ENCODE data around the gene IL27RA. TPM values are rescaled to one million over a fixed set of nuclear protein-coding genes. Genes with fewer than 3 reads are reported as not detected.
"Not testable (repeated sequence)": the region's sequence is repeated elsewhere in the genome, so short reads cannot be mapped to it uniquely, and the experiment has no call there.

IL27RA gene
- polyA plus RNA-seq, 1 donor from 2014 or later = 1.0 TPM

DNA sequence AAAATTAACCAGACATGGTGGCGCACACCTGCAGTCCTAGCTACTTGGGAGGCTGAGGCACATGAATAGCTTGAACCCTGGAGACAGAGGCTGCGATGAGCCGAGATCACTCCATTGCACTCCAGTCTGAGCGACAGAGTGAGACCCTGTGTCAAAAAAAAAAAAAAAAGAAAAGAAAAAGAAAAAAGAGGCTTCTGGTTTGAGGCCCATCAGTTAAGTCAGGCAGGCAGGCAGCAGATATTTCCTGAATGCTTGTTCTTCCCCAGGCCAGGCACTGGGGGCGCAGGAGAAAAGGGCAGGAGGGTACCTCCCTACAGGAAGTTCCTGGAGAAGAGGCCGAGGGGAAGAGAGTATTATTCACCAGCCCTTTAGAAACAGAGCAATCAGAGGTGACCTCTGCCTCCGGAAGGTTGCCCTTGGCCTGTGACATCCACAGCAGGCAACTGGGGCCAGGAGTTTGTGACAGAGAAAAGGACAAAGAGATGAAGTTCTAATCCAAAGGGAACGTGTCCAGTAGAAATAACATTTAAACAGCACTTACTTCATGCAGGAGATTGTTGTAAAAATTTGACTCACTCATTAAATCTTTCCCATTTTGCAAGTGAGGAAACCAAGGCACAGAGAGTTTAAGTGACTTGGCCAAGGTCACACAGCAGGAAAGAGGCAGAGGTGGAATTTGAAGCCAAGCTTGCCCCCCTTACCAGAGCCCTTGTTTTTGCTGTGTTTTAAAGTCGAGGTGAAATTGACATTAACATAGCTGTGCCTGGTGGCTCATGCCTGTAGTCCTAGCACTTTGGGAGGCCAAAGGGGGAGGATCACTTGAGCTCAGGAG lies 7.9 kb upstream of the IL27RA start:
- TF ChIP-seq EP300 (conservative IDR thresholded peaks at IDR 0.05; ENCODE audit: poor library complexity, severe bottlenecking) (no peak), MXI1 (conservative IDR thresholded peaks at IDR 0.05; ENCODE audit: poor library complexity, severe bottlenecking) (no peak), SMC3 (conservative IDR thresholded peaks at IDR 0.05; ENCODE audit: poor library complexity) (no peak), RAD21 (conservative IDR thresholded peaks at IDR 0.05) (no peak), TAF1 (IDR thresholded peaks at IDR 0.05; ENCODE audit: low read depth) (no peak), EZH2 (IDR thresholded peaks at IDR 0.05; ENCODE audit: borderline replicate concordance, insufficient read depth, low read length, poor library complexity, severe bottlenecking) (no peak), POLR2AphosphoS5 (IDR thresholded peaks at IDR 0.05) (no peak)
- TF ChIP-seq, protein P1, sequence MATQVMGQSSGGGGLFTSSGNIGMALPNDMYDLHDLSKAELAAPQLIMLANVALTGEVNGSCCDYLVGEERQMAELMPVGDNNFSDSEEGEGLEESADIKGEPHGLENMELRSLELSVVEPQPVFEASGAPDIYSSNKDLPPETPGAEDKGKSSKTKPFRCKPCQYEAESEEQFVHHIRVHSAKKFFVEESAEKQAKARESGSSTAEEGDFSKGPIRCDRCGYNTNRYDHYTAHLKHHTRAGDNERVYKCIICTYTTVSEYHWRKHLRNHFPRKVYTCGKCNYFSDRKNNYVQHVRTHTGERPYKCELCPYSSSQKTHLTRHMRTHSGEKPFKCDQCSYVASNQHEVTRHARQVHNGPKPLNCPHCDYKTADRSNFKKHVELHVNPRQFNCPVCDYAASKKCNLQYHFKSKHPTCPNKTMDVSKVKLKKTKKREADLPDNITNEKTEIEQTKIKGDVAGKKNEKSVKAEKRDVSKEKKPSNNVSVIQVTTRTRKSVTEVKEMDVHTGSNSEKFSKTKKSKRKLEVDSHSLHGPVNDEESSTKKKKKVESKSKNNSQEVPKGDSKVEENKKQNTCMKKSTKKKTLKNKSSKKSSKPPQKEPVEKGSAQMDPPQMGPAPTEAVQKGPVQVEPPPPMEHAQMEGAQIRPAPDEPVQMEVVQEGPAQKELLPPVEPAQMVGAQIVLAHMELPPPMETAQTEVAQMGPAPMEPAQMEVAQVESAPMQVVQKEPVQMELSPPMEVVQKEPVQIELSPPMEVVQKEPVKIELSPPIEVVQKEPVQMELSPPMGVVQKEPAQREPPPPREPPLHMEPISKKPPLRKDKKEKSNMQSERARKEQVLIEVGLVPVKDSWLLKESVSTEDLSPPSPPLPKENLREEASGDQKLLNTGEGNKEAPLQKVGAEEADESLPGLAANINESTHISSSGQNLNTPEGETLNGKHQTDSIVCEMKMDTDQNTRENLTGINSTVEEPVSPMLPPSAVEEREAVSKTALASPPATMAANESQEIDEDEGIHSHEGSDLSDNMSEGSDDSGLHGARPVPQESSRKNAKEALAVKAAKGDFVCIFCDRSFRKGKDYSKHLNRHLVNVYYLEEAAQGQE (IDR thresholded peaks at IDR 0.05; ENCODE audit: borderline replicate concordance) = no peak
- TF ChIP-seq, protein P2, sequence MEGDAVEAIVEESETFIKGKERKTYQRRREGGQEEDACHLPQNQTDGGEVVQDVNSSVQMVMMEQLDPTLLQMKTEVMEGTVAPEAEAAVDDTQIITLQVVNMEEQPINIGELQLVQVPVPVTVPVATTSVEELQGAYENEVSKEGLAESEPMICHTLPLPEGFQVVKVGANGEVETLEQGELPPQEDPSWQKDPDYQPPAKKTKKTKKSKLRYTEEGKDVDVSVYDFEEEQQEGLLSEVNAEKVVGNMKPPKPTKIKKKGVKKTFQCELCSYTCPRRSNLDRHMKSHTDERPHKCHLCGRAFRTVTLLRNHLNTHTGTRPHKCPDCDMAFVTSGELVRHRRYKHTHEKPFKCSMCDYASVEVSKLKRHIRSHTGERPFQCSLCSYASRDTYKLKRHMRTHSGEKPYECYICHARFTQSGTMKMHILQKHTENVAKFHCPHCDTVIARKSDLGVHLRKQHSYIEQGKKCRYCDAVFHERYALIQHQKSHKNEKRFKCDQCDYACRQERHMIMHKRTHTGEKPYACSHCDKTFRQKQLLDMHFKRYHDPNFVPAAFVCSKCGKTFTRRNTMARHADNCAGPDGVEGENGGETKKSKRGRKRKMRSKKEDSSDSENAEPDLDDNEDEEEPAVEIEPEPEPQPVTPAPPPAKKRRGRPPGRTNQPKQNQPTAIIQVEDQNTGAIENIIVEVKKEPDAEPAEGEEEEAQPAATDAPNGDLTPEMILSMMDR (IDR thresholded peaks at IDR 0.05; ENCODE audit: poor library complexity, severe bottlenecking) = no peak
- H3K9me2 ChIP-seq (ENCODE audit: insufficient read depth, low read length) = no peaks in the 10 kb centered on the region
- H3K4me2 ChIP-seq (ENCODE audit: low read length) = no peak overlapping the region
- no peaks in the 10 kb centered on the region for H4K20me1 ChIP-seq (ENCODE audit: insufficient read depth)
- no peaks in the 10 kb centered on the region for H3K79me2 ChIP-seq (replicated peaks; ENCODE audit: insufficient read depth, low read length)
- no peak overlapping the region for H3K4me3 ChIP-seq (ENCODE audit: low read length)
- no peaks in the 10 kb centered on the region for H3K9me3 ChIP-seq (ENCODE audit: low read length)
- H3K36me3 ChIP-seq (ENCODE audit: insufficient read depth, low read length) = no peaks in the 10 kb centered on the region
- H3F3A ChIP-seq (ENCODE audit: insufficient read depth, low read length, poor library complexity, severe bottlenecking) = no peaks in the 10 kb centered on the region
- no peak overlapping the region for H2AFZ ChIP-seq (ENCODE audit: low read depth, low read length)
- H3K27ac ChIP-seq (ENCODE audit: low read length) = no peak overlapping the region
- H3K9ac ChIP-seq (ENCODE audit: low read length) = no peak overlapping the region
- no peaks in the 10 kb centered on the region for H3K27me3 ChIP-seq (ENCODE audit: insufficient read depth, low read depth, low read length)

DNA sequence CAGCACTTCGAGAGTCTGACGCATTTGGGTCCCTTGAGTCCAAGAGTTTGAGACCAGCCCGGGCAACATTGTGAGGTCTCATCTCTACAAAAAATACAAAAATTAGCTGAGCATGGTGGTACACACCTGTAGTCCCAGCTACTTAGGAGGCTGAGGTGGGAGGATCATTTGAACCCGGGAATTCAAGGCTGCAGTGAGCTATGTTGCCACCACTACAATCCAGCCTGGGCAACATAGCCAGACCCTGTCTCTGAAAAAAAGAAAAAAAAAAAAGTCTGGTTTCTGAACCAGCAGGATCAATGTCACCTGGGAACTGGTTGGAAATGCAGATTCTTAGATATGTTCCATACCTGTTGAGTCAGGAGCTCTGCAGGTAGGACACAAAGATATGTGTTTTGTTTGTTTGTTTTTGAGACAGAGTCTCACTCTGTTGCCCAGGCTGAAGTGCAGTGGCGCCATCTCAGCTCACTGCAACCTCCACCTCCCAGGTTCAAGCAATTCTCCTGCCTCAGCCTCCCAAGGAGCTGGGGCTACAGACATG lies 4.8 kb upstream of the IL27RA start:
- H3K79me2 ChIP-seq (replicated peaks; ENCODE audit: insufficient read depth, low read length); H3K4me2 ChIP-seq (ENCODE audit: low read length); H3K36me3 ChIP-seq (ENCODE audit: insufficient read depth, low read length); H3K27ac ChIP-seq (ENCODE audit: low read length); H3K4me3 ChIP-seq (ENCODE audit: low read length); H3K9me3 ChIP-seq (ENCODE audit: low read length); H3K9me2 ChIP-seq (ENCODE audit: insufficient read depth, low read length); H2AFZ ChIP-seq (ENCODE audit: low read depth, low read length); H3F3A ChIP-seq (ENCODE audit: insufficient read depth, low read length, poor library complexity, severe bottlenecking); H3K9ac ChIP-seq (ENCODE audit: low read length); H4K20me1 ChIP-seq (ENCODE audit: insufficient read depth): not testable (repeated sequence)
- H3K27me3 ChIP-seq (ENCODE audit: insufficient read depth, low read depth, low read length) = peaks cover 12% of the 10 kb centered on the region
